ENCODE measurements around the gene TBC1D14.

TBC1D14 gene

GRCh38 chr4:6986781-6987587 lies 77.4 kb downstream of the TBC1D14 start:
- Histone ChIP-seq H3K4me1 (ENCODE audit: insufficient read depth, low read length, poor library complexity, severe bottlenecking) (peaks cover 33% of the 10 kb centered on the region), H3K27me3 (ENCODE audit: insufficient read depth, low read length, poor library complexity, severe bottlenecking) (no peaks in the 10 kb centered on the region), H3K9me3 (ENCODE audit: insufficient read depth, low read depth, low read length) (no peaks in the 10 kb centered on the region), H3K79me2 (ENCODE audit: insufficient read depth, low read length) (peaks cover 60% of the 10 kb centered on the region), H3K36me3 (ENCODE audit: insufficient read depth, low read length) (no peaks in the 10 kb centered on the region), H2AFZ (ENCODE audit: low read length) (peak overlapping the region; percentile 92), H3K4me3 (ENCODE audit: low read length, poor library complexity, severe bottlenecking) (peak overlapping the region; percentile 90), H3K9me2 (replicated peaks; ENCODE audit: low read depth, low read length) (no peaks in the 10 kb centered on the region), H3F3A (ENCODE audit: low read depth) (peaks cover 4% of the 10 kb centered on the region; the same call in 1 of the 2 replicates), H3K9ac (ENCODE audit: low read depth, low read length, poor library complexity, severe bottlenecking) (peak overlapping the region; percentile 80), H4K20me1 (ENCODE audit: insufficient read depth, low read length, poor library complexity, severe bottlenecking) (peaks cover 23% of the 10 kb centered on the region), H3K4me2 (ENCODE audit: low read depth, low read length, poor library complexity, severe bottlenecking) (peak overlapping the region; percentile 96)
- TF ChIP-seq EZH2phosphoT487 (IDR thresholded peaks at IDR 0.05; ENCODE audit: borderline replicate concordance) (no peak), CTCF (conservative IDR thresholded peaks at IDR 0.05; ENCODE audit: low read length) (peak; percentile 19; the same call in 1 of the 2 replicates)

GRCh38 chr4:6987588-6987961 lies 77.9 kb downstream of the TBC1D14 start:
- no peak for TF ChIP-seq CTCF (conservative IDR thresholded peaks at IDR 0.05; ENCODE audit: low read length)
- no peak for TF ChIP-seq EZH2phosphoT487 (IDR thresholded peaks at IDR 0.05; ENCODE audit: borderline replicate concordance)
- peak overlapping the region; percentile 90 for H2AFZ ChIP-seq (ENCODE audit: low read length)
- H3F3A ChIP-seq (ENCODE audit: low read depth) = peaks cover 4% of the 10 kb centered on the region; the same call in 1 of the 2 replicates
- H3K4me2 ChIP-seq (ENCODE audit: low read depth, low read length, poor library complexity, severe bottlenecking) = peak overlapping the region; percentile 96
- H3K9me3 ChIP-seq (ENCODE audit: insufficient read depth, low read depth, low read length) = no peaks in the 10 kb centered on the region
- H3K36me3 ChIP-seq (ENCODE audit: insufficient read depth, low read length) = no peaks in the 10 kb centered on the region
- H3K4me1 ChIP-seq (ENCODE audit: insufficient read depth, low read length, poor library complexity, severe bottlenecking) = peaks cover 33% of the 10 kb centered on the region
- peak overlapping the region; percentile 90 for H3K4me3 ChIP-seq (ENCODE audit: low read length, poor library complexity, severe bottlenecking)
- no peaks in the 10 kb centered on the region for H3K9me2 ChIP-seq (replicated peaks; ENCODE audit: low read depth, low read length)
- H3K79me2 ChIP-seq (ENCODE audit: insufficient read depth, low read length) = peaks cover 60% of the 10 kb centered on the region
- no peaks in the 10 kb centered on the region for H3K27me3 ChIP-seq (ENCODE audit: insufficient read depth, low read length, poor library complexity, severe bottlenecking)
- peak overlapping the region; percentile 76 for H3K9ac ChIP-seq (ENCODE audit: low read depth, low read length, poor library complexity, severe bottlenecking)
- peaks cover 26% of the 10 kb centered on the region for H4K20me1 ChIP-seq (ENCODE audit: insufficient read depth, low read length, poor library complexity, severe bottlenecking)

GRCh38 chr4:6988016-6988715 lies 78.5 kb downstream of the TBC1D14 start:
- H3K9me3 ChIP-seq (ENCODE audit: insufficient read depth, low read depth, low read length) = no peaks in the 10 kb centered on the region
- peak overlapping the region; percentile 96 for H3K4me2 ChIP-seq (ENCODE audit: low read depth, low read length, poor library complexity, severe bottlenecking)
- peaks cover 26% of the 10 kb centered on the region for H4K20me1 ChIP-seq (ENCODE audit: insufficient read depth, low read length, poor library complexity, severe bottlenecking)
- peaks cover 60% of the 10 kb centered on the region for H3K79me2 ChIP-seq (ENCODE audit: insufficient read depth, low read length)
- no peaks in the 10 kb centered on the region for H3K36me3 ChIP-seq (ENCODE audit: insufficient read depth, low read length)
- H3K4me3 ChIP-seq (ENCODE audit: low read length, poor library complexity, severe bottlenecking) = peak overlapping the region; percentile 90
- peaks cover 33% of the 10 kb centered on the region for H3K4me1 ChIP-seq (ENCODE audit: insufficient read depth, low read length, poor library complexity, severe bottlenecking)
- TF ChIP-seq EZH2phosphoT487 (IDR thresholded peaks at IDR 0.05; ENCODE audit: borderline replicate concordance) (no peak), CTCF (conservative IDR thresholded peaks at IDR 0.05; ENCODE audit: low read length) (no peak)
- H3K9me2 ChIP-seq (replicated peaks; ENCODE audit: low read depth, low read length) = no peaks in the 10 kb centered on the region
- no peak overlapping the region for H2AFZ ChIP-seq (ENCODE audit: low read length)
- no peaks in the 10 kb centered on the region for H3K27me3 ChIP-seq (ENCODE audit: insufficient read depth, low read length, poor library complexity, severe bottlenecking)
- H3K9ac ChIP-seq (ENCODE audit: low read depth, low read length, poor library complexity, severe bottlenecking) = peak overlapping the region; percentile 76
- H3F3A ChIP-seq (ENCODE audit: low read depth) = peaks cover 4% of the 10 kb centered on the region; the same call in 1 of the 2 replicates

Data from Loucy (cell line).